ENCODE data around the gene CD79B. TPM values are rescaled to one million over a fixed set of nuclear protein-coding genes. Genes with fewer than 3 reads are reported as not detected.
A peak's percentile ranks its signal among the peaks of the same experiment; 100 is the strongest.

Gene CD79B
- total and polyA plus RNA-seq, 2 of the 13 experiments (the other 11 are each of a cell fraction or from before 2014, with no cell fraction given) = not detected

DNA sequence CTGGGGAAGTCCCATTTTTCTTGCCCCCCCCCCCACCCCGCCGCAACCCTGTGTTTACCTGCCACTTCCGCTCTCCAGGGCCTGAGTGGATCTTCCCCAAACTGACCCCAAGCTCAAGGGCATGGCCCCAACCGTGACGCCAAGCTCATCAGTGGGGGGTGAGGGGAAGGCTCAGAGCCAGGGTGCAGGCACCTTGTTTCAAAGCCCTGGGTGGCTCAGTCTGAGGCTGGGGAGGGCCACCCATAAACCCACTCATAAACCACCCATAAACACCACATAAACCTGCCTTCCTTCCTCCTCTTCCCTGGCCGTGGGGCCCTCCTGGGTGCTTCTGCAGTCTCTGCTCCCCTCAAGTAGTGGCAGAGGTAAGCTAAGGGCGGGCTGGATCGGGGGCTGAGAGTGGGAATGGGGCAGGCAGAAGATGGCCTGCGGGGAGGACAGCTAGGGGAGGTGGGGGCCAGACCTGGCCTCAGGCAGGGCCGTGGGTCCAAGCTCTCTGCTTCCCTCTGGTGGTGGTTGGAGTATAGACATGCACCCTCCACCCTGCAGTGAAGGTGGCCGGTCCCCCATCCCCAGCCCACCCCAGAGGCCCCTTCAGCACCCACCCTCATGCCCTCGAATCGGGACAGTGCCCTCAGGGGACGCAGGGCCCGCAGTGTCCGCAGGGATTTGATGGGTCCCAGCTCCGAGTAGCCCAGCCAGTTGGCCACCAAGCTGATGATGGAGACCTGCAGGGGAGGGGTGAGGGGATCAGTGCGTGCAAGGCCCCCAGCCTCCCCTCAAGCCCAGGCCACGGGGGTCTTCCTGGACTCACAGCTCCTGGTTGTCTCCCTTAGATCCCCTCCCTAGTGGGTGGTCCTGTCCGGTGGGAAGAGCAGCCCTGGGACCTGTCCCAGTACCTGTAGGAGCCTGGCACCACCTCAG is 14.6 kb upstream of the CD79B start (continued):
- TF ChIP-seq, protein P1, sequence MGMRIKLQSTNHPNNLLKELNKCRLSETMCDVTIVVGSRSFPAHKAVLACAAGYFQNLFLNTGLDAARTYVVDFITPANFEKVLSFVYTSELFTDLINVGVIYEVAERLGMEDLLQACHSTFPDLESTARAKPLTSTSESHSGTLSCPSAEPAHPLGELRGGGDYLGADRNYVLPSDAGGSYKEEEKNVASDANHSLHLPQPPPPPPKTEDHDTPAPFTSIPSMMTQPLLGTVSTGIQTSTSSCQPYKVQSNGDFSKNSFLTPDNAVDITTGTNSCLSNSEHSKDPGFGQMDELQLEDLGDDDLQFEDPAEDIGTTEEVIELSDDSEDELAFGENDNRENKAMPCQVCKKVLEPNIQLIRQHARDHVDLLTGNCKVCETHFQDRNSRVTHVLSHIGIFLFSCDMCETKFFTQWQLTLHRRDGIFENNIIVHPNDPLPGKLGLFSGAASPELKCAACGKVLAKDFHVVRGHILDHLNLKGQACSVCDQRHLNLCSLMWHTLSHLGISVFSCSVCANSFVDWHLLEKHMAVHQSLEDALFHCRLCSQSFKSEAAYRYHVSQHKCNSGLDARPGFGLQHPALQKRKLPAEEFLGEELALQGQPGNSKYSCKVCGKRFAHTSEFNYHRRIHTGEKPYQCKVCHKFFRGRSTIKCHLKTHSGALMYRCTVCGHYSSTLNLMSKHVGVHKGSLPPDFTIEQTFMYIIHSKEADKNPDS (CRISPR knock-in tag; IDR thresholded peaks at IDR 0.05) = no peak
- TF ChIP-seq ZKSCAN5 (CRISPR knock-in tag; IDR thresholded peaks at IDR 0.05) = no peak
- TF ChIP-seq, protein P2, sequence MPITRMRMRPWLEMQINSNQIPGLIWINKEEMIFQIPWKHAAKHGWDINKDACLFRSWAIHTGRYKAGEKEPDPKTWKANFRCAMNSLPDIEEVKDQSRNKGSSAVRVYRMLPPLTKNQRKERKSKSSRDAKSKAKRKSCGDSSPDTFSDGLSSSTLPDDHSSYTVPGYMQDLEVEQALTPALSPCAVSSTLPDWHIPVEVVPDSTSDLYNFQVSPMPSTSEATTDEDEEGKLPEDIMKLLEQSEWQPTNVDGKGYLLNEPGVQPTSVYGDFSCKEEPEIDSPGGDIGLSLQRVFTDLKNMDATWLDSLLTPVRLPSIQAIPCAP (CRISPR knock-in tag; IDR thresholded peaks at IDR 0.05; ENCODE audit: low read depth) = no peak
- TF ChIP-seq, protein P3, sequence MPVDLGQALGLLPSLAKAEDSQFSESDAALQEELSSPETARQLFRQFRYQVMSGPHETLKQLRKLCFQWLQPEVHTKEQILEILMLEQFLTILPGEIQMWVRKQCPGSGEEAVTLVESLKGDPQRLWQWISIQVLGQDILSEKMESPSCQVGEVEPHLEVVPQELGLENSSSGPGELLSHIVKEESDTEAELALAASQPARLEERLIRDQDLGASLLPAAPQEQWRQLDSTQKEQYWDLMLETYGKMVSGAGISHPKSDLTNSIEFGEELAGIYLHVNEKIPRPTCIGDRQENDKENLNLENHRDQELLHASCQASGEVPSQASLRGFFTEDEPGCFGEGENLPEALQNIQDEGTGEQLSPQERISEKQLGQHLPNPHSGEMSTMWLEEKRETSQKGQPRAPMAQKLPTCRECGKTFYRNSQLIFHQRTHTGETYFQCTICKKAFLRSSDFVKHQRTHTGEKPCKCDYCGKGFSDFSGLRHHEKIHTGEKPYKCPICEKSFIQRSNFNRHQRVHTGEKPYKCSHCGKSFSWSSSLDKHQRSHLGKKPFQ (CRISPR knock-in tag; IDR thresholded peaks at IDR 0.05; ENCODE audit: insufficient replicate concordance) = no peak
- TF ChIP-seq, protein P4, sequence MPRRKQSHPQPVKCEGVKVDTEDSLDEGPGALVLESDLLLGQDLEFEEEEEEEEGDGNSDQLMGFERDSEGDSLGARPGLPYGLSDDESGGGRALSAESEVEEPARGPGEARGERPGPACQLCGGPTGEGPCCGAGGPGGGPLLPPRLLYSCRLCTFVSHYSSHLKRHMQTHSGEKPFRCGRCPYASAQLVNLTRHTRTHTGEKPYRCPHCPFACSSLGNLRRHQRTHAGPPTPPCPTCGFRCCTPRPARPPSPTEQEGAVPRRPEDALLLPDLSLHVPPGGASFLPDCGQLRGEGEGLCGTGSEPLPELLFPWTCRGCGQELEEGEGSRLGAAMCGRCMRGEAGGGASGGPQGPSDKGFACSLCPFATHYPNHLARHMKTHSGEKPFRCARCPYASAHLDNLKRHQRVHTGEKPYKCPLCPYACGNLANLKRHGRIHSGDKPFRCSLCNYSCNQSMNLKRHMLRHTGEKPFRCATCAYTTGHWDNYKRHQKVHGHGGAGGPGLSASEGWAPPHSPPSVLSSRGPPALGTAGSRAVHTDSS (CRISPR knock-in tag; conservative IDR thresholded peaks at IDR 0.05) = no peak
- TF ChIP-seq, protein P5, sequence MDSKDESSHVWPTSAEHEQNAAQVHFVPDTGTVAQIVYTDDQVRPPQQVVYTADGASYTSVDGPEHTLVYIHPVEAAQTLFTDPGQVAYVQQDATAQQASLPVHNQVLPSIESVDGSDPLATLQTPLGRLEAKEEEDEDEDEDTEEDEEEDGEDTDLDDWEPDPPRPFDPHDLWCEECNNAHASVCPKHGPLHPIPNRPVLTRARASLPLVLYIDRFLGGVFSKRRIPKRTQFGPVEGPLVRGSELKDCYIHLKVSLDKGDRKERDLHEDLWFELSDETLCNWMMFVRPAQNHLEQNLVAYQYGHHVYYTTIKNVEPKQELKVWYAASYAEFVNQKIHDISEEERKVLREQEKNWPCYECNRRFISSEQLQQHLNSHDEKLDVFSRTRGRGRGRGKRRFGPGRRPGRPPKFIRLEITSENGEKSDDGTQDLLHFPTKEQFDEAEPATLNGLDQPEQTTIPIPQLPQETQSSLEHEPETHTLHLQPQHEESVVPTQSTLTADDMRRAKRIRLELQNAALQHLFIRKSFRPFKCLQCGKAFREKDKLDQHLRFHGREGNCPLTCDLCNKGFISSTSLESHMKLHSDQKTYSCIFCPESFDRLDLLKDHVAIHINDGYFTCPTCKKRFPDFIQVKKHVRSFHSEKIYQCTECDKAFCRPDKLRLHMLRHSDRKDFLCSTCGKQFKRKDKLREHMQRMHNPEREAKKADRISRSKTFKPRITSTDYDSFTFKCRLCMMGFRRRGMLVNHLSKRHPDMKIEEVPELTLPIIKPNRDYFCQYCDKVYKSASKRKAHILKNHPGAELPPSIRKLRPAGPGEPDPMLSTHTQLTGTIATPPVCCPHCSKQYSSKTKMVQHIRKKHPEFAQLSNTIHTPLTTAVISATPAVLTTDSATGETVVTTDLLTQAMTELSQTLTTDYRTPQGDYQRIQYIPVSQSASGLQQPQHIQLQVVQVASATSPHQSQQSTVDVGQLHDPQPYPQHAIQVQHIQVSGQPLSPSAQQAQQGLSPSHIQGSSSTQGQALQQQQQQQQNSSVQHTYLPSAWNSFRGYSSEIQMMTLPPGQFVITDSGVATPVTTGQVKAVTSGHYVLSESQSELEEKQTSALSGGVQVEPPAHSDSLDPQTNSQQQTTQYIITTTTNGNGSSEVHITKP (CRISPR knock-in tag; IDR thresholded peaks at IDR 0.05; ENCODE audit: low read depth) = no peak
- TF ChIP-seq ZNF556 (CRISPR knock-in tag; IDR thresholded peaks at IDR 0.05; ENCODE audit: borderline replicate concordance) = peak; percentile 69; the same call in 1 of the 2 replicates
- no peak for TF ChIP-seq ZNF431 (CRISPR knock-in tag; IDR thresholded peaks at IDR 0.05; ENCODE audit: borderline replicate concordance, low read depth)
- TF ChIP-seq JUN (CRISPR knock-in tag; IDR thresholded peaks at IDR 0.05) = no peak
- TF ChIP-seq ZFY (CRISPR knock-in tag; IDR thresholded peaks at IDR 0.05) = peak; percentile 27; the same call in 1 of the 2 replicates
- peak; percentile 40; the same call in 1 of the 2 replicates for TF ChIP-seq DNMT1 (CRISPR knock-in tag; IDR thresholded peaks at IDR 0.05)
- no peak for TF ChIP-seq RARG (CRISPR knock-in tag; IDR thresholded peaks at IDR 0.05; ENCODE audit: low read depth)
- TF ChIP-seq SP4 (CRISPR knock-in tag; IDR thresholded peaks at IDR 0.05) = 0 out of 2 replicates have a peak, but pooled peaks have one; percentile 31
- peak; percentile 67 for TF ChIP-seq SPEN (CRISPR knock-in tag; IDR thresholded peaks at IDR 0.05; ENCODE audit: low read depth)
- TF ChIP-seq, protein P6, sequence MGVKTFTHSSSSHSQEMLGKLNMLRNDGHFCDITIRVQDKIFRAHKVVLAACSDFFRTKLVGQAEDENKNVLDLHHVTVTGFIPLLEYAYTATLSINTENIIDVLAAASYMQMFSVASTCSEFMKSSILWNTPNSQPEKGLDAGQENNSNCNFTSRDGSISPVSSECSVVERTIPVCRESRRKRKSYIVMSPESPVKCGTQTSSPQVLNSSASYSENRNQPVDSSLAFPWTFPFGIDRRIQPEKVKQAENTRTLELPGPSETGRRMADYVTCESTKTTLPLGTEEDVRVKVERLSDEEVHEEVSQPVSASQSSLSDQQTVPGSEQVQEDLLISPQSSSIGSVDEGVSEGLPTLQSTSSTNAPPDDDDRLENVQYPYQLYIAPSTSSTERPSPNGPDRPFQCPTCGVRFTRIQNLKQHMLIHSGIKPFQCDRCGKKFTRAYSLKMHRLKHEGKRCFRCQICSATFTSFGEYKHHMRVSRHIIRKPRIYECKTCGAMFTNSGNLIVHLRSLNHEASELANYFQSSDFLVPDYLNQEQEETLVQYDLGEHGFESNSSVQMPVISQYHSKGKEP (CRISPR knock-in tag; IDR thresholded peaks at IDR 0.05) = no peak
- TF ChIP-seq ZNF17 (CRISPR knock-in tag; IDR thresholded peaks at IDR 0.05) = no peak
